ENCODE measurements around the gene RFESD. TPM values are rescaled to one million over a fixed set of nuclear protein-coding genes. Genes with fewer than 3 reads are reported as not detected.

The RFESD gene
- total and polyA plus RNA-seq, 2 of the 8 experiments (the other 6 are each of a cell fraction or from before 2014, with no cell fraction given), result 1.7 to 2.0 TPM

GRCh38 chr5:95670568-95670967, 24.0 kb downstream of the RFESD start:
- no peak for DNase-seq (ENCODE audit: low read depth in 1 of 2, low spot score in 2 of 2)
- Histone ChIP-seq H3K79me2 (ENCODE audit: control insufficient read depth in 1 of 2, insufficient read depth in 2 of 2, low read length in 2 of 2) (no peaks in the 10 kb centered on the region), H3K79me1 (ENCODE audit: low read depth, low read length) (no peaks in the 10 kb centered on the region), H4K8ac (ENCODE audit: extremely low read depth, insufficient read depth, low read length) (no peak overlapping the region), H2BK5ac (ENCODE audit: low read depth, low read length) (no peak overlapping the region), H2BK15ac (ENCODE audit: low read length) (no peak overlapping the region), H3K27ac (ENCODE audit: low read depth, low read length) (no peak overlapping the region), H3K23ac (ENCODE audit: insufficient read length) (no peak overlapping the region), H3K23me2 (ENCODE audit: low read depth, low read length) (no peaks in the 10 kb centered on the region; the same call in 1 of the 2 replicates), H3K4me3 (ENCODE audit: extremely low read depth in 1 of 4, insufficient read depth in 2 of 4, low read depth in 3 of 4, low read length in 4 of 4) (no peak overlapping the region), H3K4ac (replicated peaks; ENCODE audit: insufficient read length, low read depth, low read length) (no peak overlapping the region), H3K56ac (replicated peaks; ENCODE audit: insufficient read length, low read depth, low read length) (no peak overlapping the region), H4K5ac (ENCODE audit: insufficient read length, low read depth, low read length) (no peak overlapping the region), H2AK5ac (ENCODE audit: low read depth, low read length) (no peak overlapping the region), H4K91ac (replicated peaks; ENCODE audit: insufficient read length, low read length) (no peak overlapping the region), H3K36me3 (ENCODE audit: control insufficient read depth in 2 of 4, insufficient read depth in 4 of 4, low read length in 3 of 4) (no peaks in the 10 kb centered on the region), H4K20me1 (replicated peaks in 1 of 2; ENCODE audit: control insufficient read depth in 1 of 2, insufficient read depth in 2 of 2, low read length in 2 of 2) (no peaks in the 10 kb centered on the region), H2AFZ (ENCODE audit: low read length) (no peak overlapping the region), H2BK12ac (ENCODE audit: low read depth, low read length) (no peak overlapping the region), H3K4me2 (ENCODE audit: insufficient read depth in 1 of 2, low read depth in 2 of 2, low read length in 2 of 2) (no peak overlapping the region), H2BK120ac (replicated peaks; ENCODE audit: low read depth, low read length) (no peak overlapping the region), H3K18ac (ENCODE audit: extremely low read depth, low read length) (no peak overlapping the region), H3K27me3 (replicated peaks in 1 of 4; ENCODE audit: control insufficient read depth in 3 of 4, extremely low read depth in 1 of 4, insufficient read depth in 3 of 4, low read length in 3 of 4) (no peaks in the 10 kb centered on the region), H2BK20ac (ENCODE audit: low read length) (no peak overlapping the region), H3K4me1 (replicated peaks in 1 of 4; ENCODE audit: control insufficient read depth in 3 of 4, insufficient read depth in 4 of 4, low read length in 3 of 4) (no peaks in the 10 kb centered on the region), H3K9me3 (ENCODE audit: insufficient read depth in 2 of 2, low read depth in 1 of 2, low read length in 1 of 2) (no peaks in the 10 kb centered on the region), H3K14ac (ENCODE audit: insufficient read length) (no peak overlapping the region), H3K9ac (replicated peaks in 1 of 4; ENCODE audit: extremely low read depth in 1 of 4, low read depth in 3 of 4, low read length in 3 of 4) (no peak overlapping the region)
- 94% methylated on average over 3 of the region's 3 CpGs; no CpG with 5 or more reads in 1 of the 2 experiments for WGBS, 2 experiments (ENCODE audit: extremely low coverage in 1 of 2, insufficient coverage in 1 of 2, insufficient read length in 1 of 2, insufficient replicate concordance in 2 of 2, low coverage in 1 of 2, low lambda C conversion rate in 2 of 2, missing lambda C conversion rate in 1 of 2)
- ChIA-PET POLR2A (ENCODE audit: partially characterized antibody) (no interaction called here), CTCF (ENCODE audit: partially characterized antibody) (interaction anchor here (0.9 to 1.1 kb wide), 4 partner anchors 23 to 668 kb away, joined by 3 to 5 read pairs (median 3); partner anchors contain the start of gene RFESD)
- FAIRE-seq, result no peak
- TF ChIP-seq HDAC6 (IDR thresholded peaks at IDR 0.05; ENCODE audit: low read depth, low read length) (no peak), CEBPB (IDR thresholded peaks at IDR 0.05; ENCODE audit: low read depth, low read length) (no peak), EP300 (IDR thresholded peaks at IDR 0.05; ENCODE audit: borderline replicate concordance in 1 of 2, low read depth in 2 of 2, low read length in 2 of 2) (no peak), TAF7 (optimal IDR thresholded peaks at IDR 0.05; ENCODE audit: borderline replicate concordance, low read depth, low read length) (no peak), RAD21 (IDR thresholded peaks at IDR 0.05 in 1 of 2, conservative IDR thresholded peaks at IDR 0.05 in 1 of 2; ENCODE audit: low read depth in 2 of 2, low read length in 2 of 2) (no peak), ZNF274 (IDR thresholded peaks at IDR 0.05; ENCODE audit: borderline replicate concordance, extremely low read depth, low read length) (no peak), BACH1 (IDR thresholded peaks at IDR 0.05; ENCODE audit: low read length) (no peak), TBP (IDR thresholded peaks at IDR 0.05; ENCODE audit: low read depth, low read length) (no peak), KDM4A (IDR thresholded peaks at IDR 0.05; ENCODE audit: low read depth, low read length, severe bottlenecking) (no peak)

Measured in H1 (cell line).